Stomach (tissue), 4 donors: ENCODE results near the gene GCNA.

Source experiments
- EP300 ChIP-seq: sonication (generic); formaldehyde crosslinking; IDR thresholded peaks from one replicate; pipeline ENCODE4 v1.6.1; 2017; ENCODE audit warnings: antibody characterized with exemption
- POLR2AphosphoS5 ChIP-seq, 3 donors: sonication (generic); formaldehyde crosslinking; IDR thresholded peaks; one replicate each; pipeline ENCODE4 v1.6.1; 2016; ENCODE audit warnings: antibody characterized with exemption in 3 of 3
- TF ChIP-seq, protein P1 (sequence below), 7 experiments: fragments of 450-650 bp in 4 of 7; fragments of 200-600 bp in 3 of 7; sonication (generic) in 3 of 7; IDR thresholded peaks; one replicate each; pipeline ENCODE4 v1.5.1; 2016 to 2019; ENCODE audit warnings: antibody characterized with exemption in 7 of 7, control low read depth in 2 of 7, mild to moderate bottlenecking in 1 of 7

DNA sequence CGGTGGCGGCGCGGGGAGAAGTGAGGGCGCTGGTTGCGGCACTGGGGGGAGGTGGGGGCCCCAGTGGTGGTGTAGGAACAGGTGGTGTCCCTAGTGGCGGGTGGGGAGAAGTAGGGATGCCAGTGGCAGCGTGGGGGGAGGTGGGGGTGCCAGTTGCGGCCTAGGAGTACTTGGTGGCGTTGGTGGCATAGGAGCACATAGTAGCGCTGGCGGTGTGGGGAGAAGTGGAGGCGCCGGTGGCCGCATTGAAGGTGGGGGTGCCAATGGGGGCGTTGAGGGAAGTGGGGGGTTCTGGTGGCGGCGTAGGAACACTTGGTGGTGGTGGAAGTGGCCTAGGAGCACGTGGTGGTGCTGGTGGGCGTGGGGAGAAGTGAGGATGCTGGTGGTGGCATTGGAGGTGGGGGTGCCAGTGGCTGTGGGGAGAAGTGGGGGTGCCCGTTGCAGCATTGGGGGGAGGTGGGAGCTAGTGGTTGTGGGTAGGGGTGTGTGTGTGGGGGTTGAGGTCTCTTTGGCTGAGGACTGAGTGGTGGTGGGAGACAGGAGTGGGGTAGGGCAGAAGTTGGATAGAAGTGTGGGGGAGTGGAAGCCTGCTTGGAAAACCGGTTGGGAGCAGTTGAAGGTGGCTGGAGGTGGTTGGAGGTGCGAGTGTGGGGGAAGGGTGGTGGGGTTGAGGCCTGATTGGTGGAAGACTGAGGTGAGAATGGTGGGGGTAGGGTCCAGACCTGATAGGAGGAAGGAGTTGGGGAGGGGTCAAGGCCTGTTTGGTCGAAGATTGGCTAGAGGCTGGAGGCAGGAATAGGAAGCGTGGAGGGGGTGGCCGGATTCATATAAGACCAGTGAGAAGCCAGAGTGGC lies 1.1 kb downstream of the GCNA start:
- TF ChIP-seq POLR2AphosphoS5 (IDR thresholded peaks at IDR 0.05): no peak
- TF ChIP-seq, protein P1, sequence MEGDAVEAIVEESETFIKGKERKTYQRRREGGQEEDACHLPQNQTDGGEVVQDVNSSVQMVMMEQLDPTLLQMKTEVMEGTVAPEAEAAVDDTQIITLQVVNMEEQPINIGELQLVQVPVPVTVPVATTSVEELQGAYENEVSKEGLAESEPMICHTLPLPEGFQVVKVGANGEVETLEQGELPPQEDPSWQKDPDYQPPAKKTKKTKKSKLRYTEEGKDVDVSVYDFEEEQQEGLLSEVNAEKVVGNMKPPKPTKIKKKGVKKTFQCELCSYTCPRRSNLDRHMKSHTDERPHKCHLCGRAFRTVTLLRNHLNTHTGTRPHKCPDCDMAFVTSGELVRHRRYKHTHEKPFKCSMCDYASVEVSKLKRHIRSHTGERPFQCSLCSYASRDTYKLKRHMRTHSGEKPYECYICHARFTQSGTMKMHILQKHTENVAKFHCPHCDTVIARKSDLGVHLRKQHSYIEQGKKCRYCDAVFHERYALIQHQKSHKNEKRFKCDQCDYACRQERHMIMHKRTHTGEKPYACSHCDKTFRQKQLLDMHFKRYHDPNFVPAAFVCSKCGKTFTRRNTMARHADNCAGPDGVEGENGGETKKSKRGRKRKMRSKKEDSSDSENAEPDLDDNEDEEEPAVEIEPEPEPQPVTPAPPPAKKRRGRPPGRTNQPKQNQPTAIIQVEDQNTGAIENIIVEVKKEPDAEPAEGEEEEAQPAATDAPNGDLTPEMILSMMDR (IDR thresholded peaks at IDR 0.05): no peak
- TF ChIP-seq EP300: no peak
